Measurements from ENCODE around the gene PLEKHG4.

Gene PLEKHG4, protein sequence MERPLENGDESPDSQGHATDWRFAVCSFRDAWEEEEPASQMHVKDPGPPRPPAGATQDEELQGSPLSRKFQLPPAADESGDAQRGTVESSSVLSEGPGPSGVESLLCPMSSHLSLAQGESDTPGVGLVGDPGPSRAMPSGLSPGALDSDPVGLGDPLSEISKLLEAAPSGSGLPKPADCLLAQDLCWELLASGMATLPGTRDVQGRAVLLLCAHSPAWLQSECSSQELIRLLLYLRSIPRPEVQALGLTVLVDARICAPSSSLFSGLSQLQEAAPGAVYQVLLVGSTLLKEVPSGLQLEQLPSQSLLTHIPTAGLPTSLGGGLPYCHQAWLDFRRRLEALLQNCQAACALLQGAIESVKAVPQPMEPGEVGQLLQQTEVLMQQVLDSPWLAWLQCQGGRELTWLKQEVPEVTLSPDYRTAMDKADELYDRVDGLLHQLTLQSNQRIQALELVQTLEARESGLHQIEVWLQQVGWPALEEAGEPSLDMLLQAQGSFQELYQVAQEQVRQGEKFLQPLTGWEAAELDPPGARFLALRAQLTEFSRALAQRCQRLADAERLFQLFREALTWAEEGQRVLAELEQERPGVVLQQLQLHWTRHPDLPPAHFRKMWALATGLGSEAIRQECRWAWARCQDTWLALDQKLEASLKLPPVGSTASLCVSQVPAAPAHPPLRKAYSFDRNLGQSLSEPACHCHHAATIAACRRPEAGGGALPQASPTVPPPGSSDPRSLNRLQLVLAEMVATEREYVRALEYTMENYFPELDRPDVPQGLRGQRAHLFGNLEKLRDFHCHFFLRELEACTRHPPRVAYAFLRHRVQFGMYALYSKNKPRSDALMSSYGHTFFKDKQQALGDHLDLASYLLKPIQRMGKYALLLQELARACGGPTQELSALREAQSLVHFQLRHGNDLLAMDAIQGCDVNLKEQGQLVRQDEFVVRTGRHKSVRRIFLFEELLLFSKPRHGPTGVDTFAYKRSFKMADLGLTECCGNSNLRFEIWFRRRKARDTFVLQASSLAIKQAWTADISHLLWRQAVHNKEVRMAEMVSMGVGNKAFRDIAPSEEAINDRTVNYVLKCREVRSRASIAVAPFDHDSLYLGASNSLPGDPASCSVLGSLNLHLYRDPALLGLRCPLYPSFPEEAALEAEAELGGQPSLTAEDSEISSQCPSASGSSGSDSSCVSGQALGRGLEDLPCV

DNA sequence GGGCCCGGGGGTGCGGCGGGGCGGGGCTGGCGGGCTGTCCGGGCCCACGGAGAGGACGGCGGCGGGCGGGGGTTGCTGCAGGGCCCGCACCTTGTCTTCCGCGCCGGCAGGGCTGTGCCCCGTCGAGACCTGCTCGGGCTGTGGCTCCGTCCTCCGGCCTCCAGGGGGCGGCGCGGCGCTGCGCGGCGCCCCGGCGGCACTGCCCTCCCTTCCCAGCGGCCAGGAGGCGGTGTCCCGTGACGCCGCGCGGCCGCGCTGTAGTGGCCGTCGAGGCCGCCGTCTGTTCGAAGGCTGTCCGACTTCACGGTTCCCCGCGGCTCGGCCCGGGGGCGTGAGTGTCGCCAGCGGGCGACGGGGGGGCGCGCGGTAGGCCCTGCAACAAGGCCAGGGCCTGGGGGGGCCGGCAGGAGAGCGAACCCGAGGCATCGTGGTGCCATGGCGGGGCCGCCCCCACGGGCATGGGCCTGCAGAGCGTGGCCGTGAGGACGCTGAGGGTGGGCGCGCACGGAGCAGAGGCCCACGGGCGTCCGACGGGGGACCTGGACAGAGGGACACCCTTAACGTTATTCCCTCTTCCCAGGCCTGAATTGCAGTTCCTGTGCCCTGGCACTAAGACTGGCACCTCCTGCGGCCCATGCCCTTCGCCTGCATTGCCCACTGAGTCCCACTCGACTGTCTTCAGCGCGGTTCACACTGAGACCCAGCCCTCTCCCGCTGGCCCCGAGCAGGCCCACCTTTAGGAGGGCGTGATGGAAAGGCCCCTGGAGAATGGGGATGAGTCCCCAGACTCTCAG lies at the start of gene PLEKHG4:
TSS of gene PLEKHG4 (plus strand) at position 237 of the 794 bp plus-strand sequence. CDS start at position 750, 513 bp downstream.
- DNase-seq (ENCODE audit: low read depth), result no peak

GRCh38 chr16:67229906-67230808 lies 49.2 kb upstream of the PLEKHG4 start:
- no peak for DNase-seq (ENCODE audit: low read depth)

DNA sequence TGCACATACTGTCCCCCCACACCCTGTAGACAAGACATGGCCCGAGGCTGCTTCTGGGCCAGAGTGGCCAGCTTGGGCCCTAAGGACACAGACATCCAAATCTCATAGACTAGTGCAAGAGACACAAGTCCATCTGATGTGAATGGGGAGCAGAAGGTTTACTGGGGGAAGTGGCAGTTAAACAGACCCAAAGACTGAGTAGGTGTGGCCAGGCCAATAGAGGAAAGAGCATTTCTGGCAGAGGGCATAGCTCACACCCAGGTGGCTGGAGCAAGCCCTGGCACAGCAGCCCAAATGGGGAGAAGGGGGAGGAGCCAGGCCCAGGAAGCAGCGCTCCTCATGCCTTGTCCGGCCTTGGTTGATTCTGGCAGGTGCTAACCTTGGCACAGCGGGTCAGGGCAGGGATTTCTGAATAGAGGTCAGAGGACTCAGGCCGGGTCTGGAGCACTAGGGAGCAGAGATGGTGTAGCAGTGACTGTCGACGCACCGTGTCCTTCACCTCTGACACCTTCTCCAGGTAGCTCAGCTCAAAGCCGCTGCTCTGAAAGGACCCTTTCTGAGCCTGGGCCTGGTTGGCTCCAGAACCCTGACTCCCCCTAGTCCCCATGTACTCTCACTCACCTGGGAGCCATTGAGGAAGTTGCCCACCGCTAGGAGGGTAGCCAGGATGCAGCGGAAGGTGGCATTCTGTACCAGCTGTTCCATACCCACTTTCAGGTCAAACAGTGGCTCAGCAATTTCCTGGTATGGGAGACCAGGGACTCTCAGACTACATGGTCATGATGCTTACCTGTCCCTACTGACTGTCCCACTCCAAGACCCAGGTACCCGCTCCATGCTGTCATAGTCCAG lies 48.3 kb upstream of the PLEKHG4 start:
- DNase-seq (ENCODE audit: low read depth), result no peak

- DNase-seq (ENCODE audit: low read depth), result no peak
Observed at GRCh38 chr16:67233596-67233995, 45.7 kb upstream of the PLEKHG4 start.

- DNase-seq (ENCODE audit: low read depth), result no peak
Observed at GRCh38 chr16:67234180-67234597, 45.1 kb upstream of the PLEKHG4 start.

GRCh38 chr16:67235816-67236562 lies 43.3 kb upstream of the PLEKHG4 start:
- no peak for DNase-seq (ENCODE audit: low read depth)

DNA sequence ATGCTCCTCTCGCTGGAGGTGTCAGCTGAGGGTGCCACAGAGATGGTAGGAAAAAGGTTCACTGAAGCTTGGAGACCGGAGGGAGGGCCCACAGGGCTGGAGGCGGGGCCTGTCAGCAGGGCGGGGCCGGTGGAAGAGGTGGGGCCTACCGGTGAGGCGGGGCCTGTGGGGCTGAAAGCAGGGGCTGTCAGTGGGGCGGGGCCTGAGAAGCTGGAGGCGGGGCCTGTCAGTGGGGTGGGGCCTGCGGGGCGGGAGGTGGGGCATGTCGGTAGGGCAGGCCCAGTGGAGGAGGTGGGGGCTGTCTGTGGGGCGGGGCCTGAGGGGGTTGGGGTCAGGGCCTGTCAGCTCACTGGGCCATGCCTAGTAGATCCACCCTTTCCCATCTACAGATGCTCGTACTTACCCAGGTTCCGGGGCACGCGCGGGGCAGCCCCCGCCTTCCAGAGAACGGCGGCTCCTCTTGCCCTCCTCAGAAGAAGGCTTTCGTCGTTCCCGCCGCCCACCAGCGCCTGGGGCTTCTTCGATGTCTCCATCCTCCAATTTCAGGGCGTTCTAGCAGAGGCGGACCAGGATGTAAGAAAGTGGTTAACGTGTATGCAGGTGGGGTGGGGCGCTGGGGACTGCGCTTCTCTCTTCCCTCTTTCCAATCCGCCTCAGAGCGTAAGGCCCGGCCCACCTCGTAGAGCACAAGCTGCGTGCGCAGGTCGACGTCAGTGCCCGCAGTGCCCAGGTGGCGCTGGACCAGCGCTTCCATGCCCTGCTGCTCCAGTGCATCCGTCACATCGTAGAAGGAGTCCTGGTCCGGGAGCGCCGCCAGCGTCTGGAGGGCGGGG lies 42.6 kb upstream of the PLEKHG4 start:
- no peak for DNase-seq (ENCODE audit: low read depth)

GRCh38 chr16:67237396-67238277 lies 41.7 kb upstream of the PLEKHG4 start:
- DNase-seq (ENCODE audit: low read depth), result no peak

GRCh38 chr16:67238278-67238575 lies 41.1 kb upstream of the PLEKHG4 start:
- DNase-seq (ENCODE audit: low read depth), result no peak

- DNase-seq (ENCODE audit: low read depth), result no peak
Observed at GRCh38 chr16:67238806-67239470, 40.4 kb upstream of the PLEKHG4 start.

GRCh38 chr16:67240506-67240905 lies 38.8 kb upstream of the PLEKHG4 start:
- DNase-seq (ENCODE audit: low read depth), result no peak

DNA sequence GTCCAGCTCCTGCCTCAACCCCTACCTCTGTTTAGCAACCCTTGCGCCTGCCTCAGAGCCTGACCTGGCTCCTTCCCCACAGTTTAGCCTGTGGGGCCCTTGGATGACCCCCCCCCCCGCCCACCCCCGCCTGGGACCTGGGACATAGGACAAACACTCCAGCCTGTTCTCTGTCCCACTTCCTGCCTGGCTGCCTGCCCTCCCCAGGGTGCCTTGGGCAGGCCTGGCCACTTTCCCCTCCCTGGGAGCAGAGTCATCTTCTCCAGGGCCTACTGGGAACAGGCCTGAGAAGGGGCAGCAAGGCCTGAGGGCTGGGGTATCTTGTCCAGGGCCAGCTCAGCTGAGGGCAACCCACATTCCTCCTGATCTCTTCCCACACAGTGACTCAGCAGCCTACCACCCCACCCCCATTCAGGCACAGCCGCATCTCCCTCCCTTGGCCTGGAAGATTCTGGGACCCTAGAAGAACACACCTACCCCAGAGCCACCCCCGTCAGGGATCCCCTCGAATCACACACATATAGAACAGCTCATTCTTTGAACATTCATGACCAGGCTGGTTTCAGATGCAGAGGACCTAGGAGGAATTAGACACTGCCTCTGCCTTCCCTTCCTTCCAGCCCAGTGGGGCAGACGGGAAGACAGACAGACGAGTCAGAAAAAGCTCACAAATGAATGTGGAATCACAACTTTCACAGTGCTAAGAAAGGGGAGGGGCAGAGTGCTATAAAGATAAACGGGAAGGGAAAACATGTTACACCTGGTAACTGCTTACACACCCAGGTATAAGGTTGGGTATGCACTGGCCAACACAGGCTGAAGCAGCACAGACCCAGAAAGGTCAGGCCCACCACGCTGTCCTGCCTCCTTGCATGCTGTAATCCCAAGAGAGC lies 38.1 kb upstream of the PLEKHG4 start:
- DNase-seq (ENCODE audit: low read depth), result peak; percentile 48

DNA sequence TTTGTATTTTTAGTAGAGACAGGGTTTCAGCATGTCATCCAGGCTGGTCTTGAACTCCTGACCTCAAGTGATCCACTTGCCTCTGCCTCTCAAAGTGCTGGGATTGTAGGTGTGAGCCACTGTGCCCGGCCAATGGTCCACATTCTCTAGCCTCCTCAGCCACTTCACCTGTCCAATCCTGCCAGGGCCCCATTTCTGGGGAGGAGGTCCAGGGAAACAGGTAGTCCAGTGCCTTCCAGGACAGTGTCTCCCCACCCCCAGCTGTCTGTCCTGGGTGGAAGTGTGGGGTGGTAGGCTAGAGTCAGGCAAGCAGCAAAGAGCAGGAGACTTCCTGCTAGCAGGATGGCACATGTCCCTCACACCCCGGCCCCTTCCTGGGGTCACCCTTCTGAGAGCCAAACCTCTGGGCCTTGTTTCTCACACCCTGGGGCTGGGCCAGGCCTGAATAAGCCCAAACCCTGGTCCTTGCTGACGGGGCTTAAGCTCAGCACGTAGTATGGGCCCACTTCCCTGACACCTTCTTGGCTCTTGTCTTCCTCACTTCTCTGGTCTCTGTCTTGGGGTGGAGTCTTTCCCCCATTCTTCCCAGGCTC lies 37.1 kb upstream of the PLEKHG4 start:
- no peak for DNase-seq (ENCODE audit: low read depth)

- DNase-seq (ENCODE audit: low read depth), result no peak
Observed at GRCh38 chr16:67243481-67243880, 35.9 kb upstream of the PLEKHG4 start.

All from non-pigmented ciliary epithelial cell (primary cell).